NAMALWA (cell line): Measurements from ENCODE around the gene MYH8.

Experiments
- DNase-seq: peaks from one replicate; pipeline ENCODE4 v3.0.0-alpha.2; 2015; ENCODE audit warnings: low spot score

Gene MYH8

DNA sequence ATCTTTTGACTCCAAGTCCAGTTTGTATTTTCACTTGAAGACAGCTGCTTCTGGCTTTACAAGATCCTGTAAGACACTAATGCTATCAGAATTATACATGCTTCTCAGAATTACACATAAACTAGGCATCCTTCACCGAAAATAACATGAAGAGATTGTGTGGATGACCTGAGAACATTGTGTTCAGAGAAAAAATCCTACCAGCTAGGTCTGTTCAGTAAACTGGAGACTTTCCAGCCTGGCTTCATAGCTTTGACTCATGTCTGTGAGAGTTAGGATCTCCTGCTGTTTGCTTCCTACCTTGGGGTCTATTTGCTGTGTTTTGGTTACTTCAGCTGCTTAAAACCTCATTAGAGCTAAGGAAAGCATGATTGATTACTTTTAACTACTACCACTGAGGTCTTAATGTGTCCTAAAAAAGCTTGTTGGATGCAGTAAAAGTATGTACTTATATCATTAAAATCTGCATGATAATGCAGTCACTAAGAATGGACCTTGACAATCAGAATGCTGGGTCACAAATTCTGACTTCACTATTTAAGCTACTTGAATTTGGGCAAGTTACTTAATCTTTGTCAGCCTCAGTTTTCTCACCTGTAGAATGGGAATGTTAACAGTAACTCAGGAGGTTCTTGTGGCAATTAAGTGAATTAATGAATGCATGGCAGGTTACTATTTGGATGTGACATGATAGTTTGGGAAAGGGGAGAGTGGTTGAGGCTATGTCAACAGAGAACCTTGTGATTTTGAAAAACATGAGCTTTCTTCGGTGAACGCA is 40.9 kb downstream of the MYH8 start:
- DNase-seq, result no peak

DNA sequence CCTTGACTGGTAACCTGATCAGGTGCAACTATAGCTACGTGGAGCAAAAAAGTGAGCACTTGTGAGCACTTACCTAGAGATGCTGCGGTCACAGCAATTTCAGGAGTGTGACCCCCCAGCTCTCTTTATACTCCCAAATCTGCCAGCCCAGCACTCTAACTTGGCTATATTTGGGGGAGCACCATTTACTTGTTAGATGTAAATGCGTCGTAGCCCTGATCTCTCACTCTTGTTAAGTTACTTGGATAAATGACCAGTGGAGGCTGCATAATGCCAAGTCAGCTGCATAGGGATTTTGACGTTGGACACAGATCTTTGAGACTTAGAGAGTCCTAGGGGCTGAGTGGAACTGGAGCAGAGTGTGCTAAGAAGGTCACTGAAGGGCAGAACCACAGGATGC is 48.8 kb downstream of the MYH8 start, which contains the start of gene MYH13:
MYH13 (minus strand) TSS at position 101 of the 400 bp plus-strand sequence. CDS start 8,476 bp downstream, outside the sequence.
- no peak for DNase-seq

DNA sequence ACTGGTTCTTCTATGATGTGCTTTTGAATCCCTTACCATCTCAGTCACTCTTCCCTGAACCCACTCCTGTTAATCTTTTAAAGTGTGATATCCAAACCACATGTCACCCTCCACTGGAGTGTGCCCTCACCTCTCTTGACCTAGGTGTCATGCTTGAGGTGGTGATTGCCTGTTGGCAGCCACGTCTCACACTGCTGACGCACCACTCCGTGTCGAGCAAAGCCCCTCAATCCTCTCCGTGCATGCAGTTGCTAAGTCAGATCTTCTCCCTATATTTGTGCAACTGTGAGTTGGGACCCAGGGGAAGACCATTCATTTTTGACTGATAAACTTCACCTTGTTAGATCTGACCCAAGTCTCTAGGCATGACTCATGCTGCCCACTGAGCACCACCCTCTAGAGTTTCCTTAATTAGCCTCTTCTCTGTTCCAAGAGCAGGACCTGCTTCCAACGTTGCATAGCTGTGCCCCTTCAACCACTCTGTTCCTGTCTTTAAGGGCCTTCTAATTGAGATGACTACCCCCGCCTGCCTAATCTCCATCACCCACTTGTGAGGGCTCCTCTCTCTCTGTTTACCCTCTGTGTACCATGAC is 51.6 kb downstream of the MYH8 start:
- no peak for DNase-seq

DNA sequence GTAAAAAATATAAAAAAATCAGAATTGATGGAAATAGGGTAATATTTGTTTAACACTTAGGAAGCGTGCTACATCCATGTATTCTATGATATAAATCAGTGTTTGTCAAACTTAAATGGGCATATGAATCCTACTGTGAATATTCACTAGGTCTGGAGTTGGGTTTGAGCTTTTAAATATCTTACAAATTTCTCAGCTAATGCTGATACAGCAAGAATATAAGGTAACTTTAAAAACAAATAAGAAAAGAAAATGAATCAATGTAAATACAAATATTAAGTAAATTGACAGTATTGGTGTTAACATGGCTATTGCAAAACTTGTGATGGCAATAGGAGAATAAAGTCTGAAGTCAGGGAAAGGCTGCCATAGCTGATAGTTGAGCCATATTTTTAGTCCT is 52.5 kb downstream of the MYH8 start:
- DNase-seq, result no peak

DNA sequence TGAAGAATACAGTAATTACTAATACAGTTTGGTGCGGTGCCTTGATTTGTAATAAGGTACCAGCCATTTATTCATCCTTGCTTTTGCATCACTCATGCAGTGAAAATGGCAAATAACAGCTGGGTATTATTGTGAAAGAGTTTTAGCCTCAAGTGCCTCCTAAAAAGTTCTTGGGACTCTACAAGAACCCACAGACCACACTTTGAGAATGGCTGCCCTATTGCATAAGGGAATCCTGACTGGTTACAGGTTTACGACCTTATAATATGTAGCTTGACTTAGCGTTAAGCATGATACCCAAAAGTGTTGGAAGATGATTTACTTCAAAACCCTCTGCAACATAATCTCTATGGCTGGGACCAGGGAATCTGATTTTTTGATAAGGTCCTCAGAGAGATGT is 53.2 kb downstream of the MYH8 start:
- DNase-seq, result no peak

DNA sequence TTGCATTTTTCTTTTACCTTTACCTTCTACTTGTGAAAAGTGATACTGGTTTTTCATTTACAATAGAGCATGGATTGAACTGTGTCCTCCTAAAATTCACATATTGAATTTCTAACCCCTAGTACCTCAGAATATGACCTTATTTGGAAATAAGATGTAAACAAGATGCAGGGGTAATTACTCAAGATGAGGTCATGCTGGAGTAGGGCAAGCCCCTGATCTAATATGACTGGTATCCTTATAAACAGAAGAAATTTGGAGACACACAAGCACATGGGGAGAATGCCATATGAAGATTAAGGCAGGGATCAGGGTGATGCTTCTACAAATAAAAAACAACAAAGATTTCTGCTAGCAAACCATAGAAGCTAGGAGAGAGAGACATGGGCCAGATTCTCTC is 61.2 kb downstream of the MYH8 start:
- no peak for DNase-seq

DNA sequence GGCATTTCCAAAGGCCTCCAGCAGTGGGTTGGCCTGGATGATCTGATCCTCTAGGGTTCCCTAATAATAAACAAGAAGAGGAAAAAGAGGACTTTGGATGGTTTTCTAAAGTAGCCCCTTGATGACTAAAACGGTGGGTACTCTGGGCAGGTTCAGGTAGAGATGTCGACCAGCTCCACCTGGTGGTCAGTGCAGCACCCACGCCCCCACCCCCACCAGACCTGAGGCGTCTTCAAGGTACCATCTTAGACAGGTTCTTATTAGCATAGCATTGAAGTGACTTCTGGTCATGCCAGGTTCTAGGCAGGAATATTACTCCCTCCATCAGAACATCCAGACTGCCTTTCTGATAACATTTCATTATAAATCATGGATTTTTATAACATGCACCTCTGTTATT is 64.0 kb downstream of the MYH8 start:
- DNase-seq, result peak; percentile 10

DNA sequence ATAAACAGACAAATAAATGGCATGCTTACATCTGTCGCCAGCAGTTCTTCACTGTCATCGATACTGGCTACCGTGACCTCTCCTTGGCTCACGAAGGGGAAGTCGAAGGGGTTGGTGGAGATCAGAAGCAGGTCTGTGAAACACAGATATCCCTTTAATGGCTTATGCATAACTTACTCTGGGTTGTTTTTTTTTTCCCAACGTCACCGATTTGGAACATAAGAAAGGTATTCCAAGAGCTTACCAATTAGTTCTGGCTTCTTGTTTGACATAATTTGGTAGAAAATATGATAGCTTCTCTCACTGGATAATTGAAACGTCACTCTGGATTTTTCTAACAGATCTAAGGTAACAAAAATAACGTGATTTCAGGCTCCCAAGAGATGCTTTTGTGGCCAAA is 67.1 kb downstream of the MYH8 start:
- no peak for DNase-seq

DNA sequence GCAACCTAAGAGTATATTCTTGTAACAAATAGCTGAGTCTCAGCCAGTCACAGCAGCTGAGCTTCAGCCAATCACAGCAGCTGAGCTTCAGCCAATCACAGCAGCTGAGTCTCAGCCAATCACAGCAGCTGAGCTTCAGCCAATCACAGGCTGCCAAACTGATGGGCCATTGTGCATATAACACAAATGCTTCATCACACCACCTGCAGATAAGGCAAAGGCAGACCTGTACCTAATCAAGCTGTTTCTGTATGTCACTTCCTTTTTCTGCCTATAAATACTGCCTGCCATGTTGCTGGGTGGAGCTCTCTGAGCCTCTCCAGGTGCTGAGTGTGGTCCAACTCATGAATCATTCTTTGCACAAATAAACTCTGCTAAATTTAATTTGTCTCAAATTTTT is 68.9 kb downstream of the MYH8 start:
- DNase-seq, result peak; percentile 13

DNA sequence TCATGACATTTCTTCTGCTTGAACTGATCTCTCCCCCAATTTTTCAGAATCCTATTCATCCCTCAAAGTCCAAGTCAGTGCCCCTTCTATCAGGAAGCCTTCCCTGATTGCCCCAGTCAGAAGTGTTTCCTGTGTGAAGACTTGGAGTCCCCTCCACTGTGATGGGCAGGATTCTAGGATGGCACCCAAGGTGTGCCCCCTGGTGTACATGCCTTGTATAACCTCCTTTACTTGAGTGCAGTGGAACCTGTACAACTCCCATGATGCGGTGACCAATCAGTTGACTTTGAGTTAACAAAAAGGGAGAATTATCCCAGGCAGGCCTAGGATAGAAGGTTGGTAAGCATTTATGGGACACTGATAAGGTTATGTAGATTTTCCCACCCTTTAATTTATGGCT is 72.3 kb downstream of the MYH8 start:
- peak; percentile 1 for DNase-seq

DNA sequence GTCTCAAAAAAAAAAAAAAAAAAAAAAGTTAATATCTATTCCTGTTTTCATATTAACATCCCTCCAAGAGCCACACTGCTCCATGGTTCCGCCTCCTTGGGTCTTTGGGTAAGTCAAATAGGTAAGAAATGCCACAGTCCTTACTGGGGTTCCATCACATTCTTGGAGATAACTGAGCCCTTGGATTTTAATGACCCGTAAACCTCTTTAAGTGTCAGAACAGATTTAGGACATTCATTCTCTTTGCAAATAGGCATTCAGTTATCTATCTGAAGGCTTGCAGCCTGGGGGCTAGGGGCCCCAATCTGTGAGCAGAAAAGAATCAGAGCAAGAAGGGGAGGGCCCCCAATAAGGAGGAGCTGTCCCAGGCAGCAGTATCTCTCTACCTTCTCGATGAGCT is 76.9 kb downstream of the MYH8 start:
- no peak for DNase-seq
